ENCODE results near the gene ZNF664. TPM values are rescaled to one million over a fixed set of nuclear protein-coding genes. Genes with fewer than 3 reads are reported as not detected.
A peak's percentile ranks its signal among the peaks of the same experiment; 100 is the strongest.

The ZNF664 gene
- 47.1 and 52.2 TPM in 2 replicates for total RNA-seq
- 32.0 TPM for total RNA-seq (2013)
- 14.3 and 16.2 TPM in 2 replicates for polyA plus RNA-seq
- 37.0 and 43.5 TPM in 2 replicates for polyA minus RNA-seq

DNA sequence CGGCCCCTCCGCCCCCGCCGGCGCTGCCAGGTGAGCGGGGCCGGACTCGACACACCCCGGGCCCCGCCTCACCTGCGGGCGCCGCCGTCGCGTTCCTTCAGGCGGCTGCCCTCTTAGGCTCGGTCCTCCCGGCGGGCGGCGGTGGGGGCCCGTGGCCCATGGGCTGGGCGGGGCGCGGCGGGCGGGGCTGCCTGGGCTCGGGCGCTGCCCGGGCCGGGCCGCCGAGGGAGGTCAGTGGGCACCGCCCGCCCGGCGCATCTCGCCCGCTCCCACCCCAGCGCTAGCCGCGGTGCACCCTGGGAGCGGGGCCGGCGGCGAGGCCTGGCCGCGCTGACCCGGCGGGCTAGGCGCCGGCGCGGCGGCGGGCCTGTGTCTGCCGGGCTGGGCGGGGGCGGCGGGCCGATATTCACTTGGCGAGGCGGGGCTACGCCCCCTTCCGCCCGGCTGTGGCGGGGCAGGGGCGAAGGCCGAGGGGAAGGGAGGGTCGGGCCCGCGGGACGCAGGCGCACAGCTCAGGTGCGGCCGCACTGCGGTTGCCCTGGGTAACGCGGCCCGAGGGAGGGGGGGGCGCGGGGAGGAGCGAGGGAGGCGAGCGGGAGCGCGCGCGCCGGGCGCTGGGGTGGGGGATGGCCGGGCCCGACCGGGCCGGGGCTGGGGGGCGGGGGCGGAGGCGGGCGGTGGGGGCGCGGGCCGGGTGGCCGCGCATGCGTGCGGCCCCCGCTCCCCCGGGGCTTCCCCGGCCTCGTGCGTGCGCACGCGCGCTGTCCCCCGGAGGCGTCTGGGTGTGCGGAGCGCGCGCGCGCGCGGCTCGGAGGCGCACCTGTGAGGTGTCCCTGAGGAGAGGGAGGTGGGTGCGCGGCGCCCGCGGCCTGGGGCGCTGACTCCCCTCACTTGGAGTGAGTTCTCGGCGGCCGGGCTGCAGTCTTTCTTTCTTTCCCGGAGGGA, at the start of gene ZNF664, which contains the start of gene CCDC92:
ZNF664 (plus strand) TSS at position 759 of the 945 bp plus-strand sequence. CDS start 38,930 bp downstream, outside the sequence.
CCDC92 (minus strand) TSS at position 375 of the 945 bp plus-strand sequence. CDS start 28,526 bp downstream, outside the sequence.
- Mint-ChIP-seq H3K27me3 (no peaks in the 10 kb centered on the region), H3K9me3 (ENCODE audit: insufficient read depth) (no peaks in the 10 kb centered on the region), H3K27ac (peak within 1 kb of the TSS; percentile 88), H3K4me1 (peaks cover 16% of the 10 kb centered on the region), H3K4me3 (peak within 1 kb of the TSS; percentile 90)
- Histone ChIP-seq H3K27ac (ENCODE audit: low read length in 2 of 2) (peak within 1 kb of the TSS; percentile 16 to 71), H3K27me3 (replicated peaks in 1 of 4; ENCODE audit: control extremely low read depth in 1 of 4, control insufficient read depth in 3 of 4, insufficient read depth in 4 of 4, low read length in 3 of 4) (no peaks in the 10 kb centered on the region), H2AFZ (ENCODE audit: insufficient read depth, low read depth, low read length, poor library complexity, severe bottlenecking) (peak within 1 kb of the TSS; percentile 80), H3K36me3 (replicated peaks in 1 of 2; ENCODE audit: control extremely low read depth in 1 of 2, control insufficient read depth in 1 of 2, extremely low read depth in 1 of 2, insufficient read depth in 2 of 2, low read length in 1 of 2) (peaks cover 1 to 5% of the 10 kb centered on the region in 2 experiments), H4K20me1 (ENCODE audit: control insufficient read depth, insufficient read depth, low read length, poor library complexity, severe bottlenecking) (no peaks in the 10 kb centered on the region), H3K4me2 (replicated peaks; ENCODE audit: low read depth, low read length, poor library complexity, severe bottlenecking) (peak within 1 kb of the TSS; percentile 96), H3K4me3 (ENCODE audit: control extremely low read depth in 1 of 5, extremely low read depth in 1 of 5, insufficient read depth in 1 of 5, low read depth in 2 of 5, low read length in 4 of 5) (peak within 1 kb of the TSS; percentile 15 to 72 (median 62)), H3K9me3 (ENCODE audit: control extremely low read depth in 1 of 3, control insufficient read depth in 2 of 3, insufficient read depth in 1 of 3, low read length in 2 of 3) (no peaks in the 10 kb centered on the region), H3K9ac (ENCODE audit: low read length) (peak within 1 kb of the TSS; percentile 73), H3K4me1 (ENCODE audit: control insufficient read depth in 2 of 2, insufficient read depth in 2 of 2, low read length in 2 of 2) (peaks cover 13 to 16% of the 10 kb centered on the region in 2 donors), H3K79me2 (ENCODE audit: control insufficient read depth, insufficient read depth, low read length) (peaks cover 36% of the 10 kb centered on the region)
- ChIA-PET CTCF (interaction anchor here (1.6 kb wide), 1 partner anchor 10 kb away, joined by 4 read pairs; no protein-coding TSS in a partner anchor), POLR2A (no interaction called here)
- TF ChIP-seq, protein P1, sequence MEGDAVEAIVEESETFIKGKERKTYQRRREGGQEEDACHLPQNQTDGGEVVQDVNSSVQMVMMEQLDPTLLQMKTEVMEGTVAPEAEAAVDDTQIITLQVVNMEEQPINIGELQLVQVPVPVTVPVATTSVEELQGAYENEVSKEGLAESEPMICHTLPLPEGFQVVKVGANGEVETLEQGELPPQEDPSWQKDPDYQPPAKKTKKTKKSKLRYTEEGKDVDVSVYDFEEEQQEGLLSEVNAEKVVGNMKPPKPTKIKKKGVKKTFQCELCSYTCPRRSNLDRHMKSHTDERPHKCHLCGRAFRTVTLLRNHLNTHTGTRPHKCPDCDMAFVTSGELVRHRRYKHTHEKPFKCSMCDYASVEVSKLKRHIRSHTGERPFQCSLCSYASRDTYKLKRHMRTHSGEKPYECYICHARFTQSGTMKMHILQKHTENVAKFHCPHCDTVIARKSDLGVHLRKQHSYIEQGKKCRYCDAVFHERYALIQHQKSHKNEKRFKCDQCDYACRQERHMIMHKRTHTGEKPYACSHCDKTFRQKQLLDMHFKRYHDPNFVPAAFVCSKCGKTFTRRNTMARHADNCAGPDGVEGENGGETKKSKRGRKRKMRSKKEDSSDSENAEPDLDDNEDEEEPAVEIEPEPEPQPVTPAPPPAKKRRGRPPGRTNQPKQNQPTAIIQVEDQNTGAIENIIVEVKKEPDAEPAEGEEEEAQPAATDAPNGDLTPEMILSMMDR (IDR thresholded peaks at IDR 0.05) = no peak
- no peak for TF ChIP-seq EZH2 (IDR thresholded peaks at IDR 0.05; ENCODE audit: borderline replicate concordance, insufficient read depth, low read depth, low read length, poor library complexity, severe bottlenecking)
- under 1% methylated on average over 119 of the region's 138 CpGs for WGBS (ENCODE audit: insufficient coverage)
- intact Hi-C loops (cut with micrococcal nuclease) = loop anchor here (1.0 to 10.0 kb wide), 3 partner anchors 67 to 1022 kb away; partner anchors contain the start of genes BRI3BP, MPHOSPH9 and MTRFR
- ATAC-seq (ENCODE audit: low read depth) (peak; percentile 82), DNase-seq (peak; percentile 97)
